Activated CD8-positive, alpha-beta T cell treated with anti-CD3 and anti-CD28 coated beads, Interleukin-2, amount 10 ng/mL, durations not matched to agents 7 days and 5 days (primary cell): ENCODE measurements around the gene FLOT1. TPM values are rescaled to one million over a fixed set of nuclear protein-coding genes. Genes with fewer than 3 reads are reported as not detected.
"Not testable (repeated sequence)": the region's sequence is repeated elsewhere in the genome, so short reads cannot be mapped to it uniquely, and the experiment has no call there.

Experiments
- ATAC-seq: fragments of 150-1000 bp; cut with Tn5 transposase; one replicate; pipeline ENCODE4 v1.10.0; 2021; ENCODE audit warnings: moderate library complexity
- CTCF ChIA-PET: fragments of 350-600 bp; sonication (Branson Sonifier 250); formaldehyde crosslinking; loops from one replicate; lab custom pipeline; 2021; ENCODE audit warnings: antibody characterized with exemption; lab: Charles Lee
- POLR2A ChIA-PET: fragments of 350-600 bp; sonication (Branson Sonifier 250); formaldehyde crosslinking; loops from one replicate; lab custom pipeline; 2021; ENCODE audit warnings: antibody characterized with exemption; lab: Charles Lee
- DNase-seq: peaks from one replicate; pipeline ENCODE4 v3.0.0-alpha.2; 2020
- H3K27ac Mint-ChIP-seq: one replicate; pipeline ENCODE4 v1.8.0; 2021; ENCODE audit warnings: mild to moderate bottlenecking, mixed read lengths
- H3K27me3 Mint-ChIP-seq: one replicate; pipeline ENCODE4 v1.8.0; 2021; ENCODE audit warnings: low read depth, mixed read lengths
- H3K36me3 Mint-ChIP-seq: one replicate; pipeline ENCODE4 v1.8.0; 2021; ENCODE audit warnings: low read depth, mixed read lengths
- H3K4me1 Mint-ChIP-seq: one replicate; pipeline ENCODE4 v1.8.0; 2021; ENCODE audit warnings: low read depth, mixed read lengths
- H3K4me3 Mint-ChIP-seq: one replicate; pipeline ENCODE4 v1.8.0; 2021; ENCODE audit warnings: mild to moderate bottlenecking, mixed read lengths
- H3K9me3 Mint-ChIP-seq: one replicate; pipeline ENCODE4 v1.8.0; 2022; ENCODE audit warnings: mixed read lengths; ENCODE audit not compliant: insufficient read depth
- total RNA-seq, 2 experiments: library from RNA; stranded (reverse); gene quantifications; one replicate each; pipeline ENCODE4 v1.2.3, GENCODE V29; 2021

FLOT1 gene
- total RNA-seq, 2 experiments from 2014 or later, result 314 to 317 TPM

- ATAC-seq (no peak), DNase-seq (peak; percentile 89)
- Mint-ChIP-seq H3K36me3 (peaks cover 75% of the 10 kb centered on the region), H3K27me3 (no peaks in the 10 kb centered on the region), H3K27ac (peak overlapping the region; percentile 97), H3K9me3 (no peaks in the 10 kb centered on the region), H3K4me3 (peak overlapping the region; percentile 98), H3K4me1 (peaks cover 57% of the 10 kb centered on the region)
- ChIA-PET CTCF (interaction anchor here (0.6 to 25.4 kb wide), 36 partner anchors 9 to 365 kb away, joined by 3 to 686 read pairs (median 4); partner anchors contain the start of genes ATAT1, DHX16, MRPS18B and NRM), POLR2A (interaction anchor here (0.6 to 12.8 kb wide), 17 partner anchors 9 to 108 kb away, joined by 3 to 343 read pairs (median 6); partner anchors contain the start of genes DHX16, MRPS18B, NRM and PPP1R10)
These were observed 20.0 kb downstream of the FLOT1 start for GRCh38 chr6:30722280-30723112.

- ATAC-seq, DNase-seq, H3K9me3 Mint-ChIP-seq, H3K27me3 Mint-ChIP-seq: not testable (repeated sequence)
- Mint-ChIP-seq H3K4me3 (peak overlapping the region; percentile 98), H3K27ac (peak overlapping the region; percentile 97), H3K36me3 (peaks cover 72% of the 10 kb centered on the region), H3K4me1 (peaks cover 59% of the 10 kb centered on the region)
- CTCF ChIA-PET, result interaction anchor here (0.6 to 25.4 kb wide), 31 partner anchors 9 to 365 kb away, joined by 3 to 686 read pairs (median 4); partner anchors contain the start of genes ATAT1, DHX16, MRPS18B and NRM
- POLR2A ChIA-PET, result interaction anchor here (0.6 to 12.8 kb wide), 17 partner anchors 9 to 108 kb away, joined by 3 to 343 read pairs (median 6); partner anchors contain the start of genes ATAT1, DHX16, MRPS18B and NRM
These were observed 20.5 kb downstream of the FLOT1 start for GRCh38 chr6:30722025-30722279.

- Mint-ChIP-seq H3K36me3 (peaks cover 72% of the 10 kb centered on the region), H3K4me3 (peak overlapping the region; percentile 98), H3K9me3 (no peaks in the 10 kb centered on the region), H3K27ac (peak overlapping the region; percentile 97), H3K27me3 (no peaks in the 10 kb centered on the region), H3K4me1 (peaks cover 61% of the 10 kb centered on the region)
- CTCF ChIA-PET, result interaction anchor here (0.7 to 25.4 kb wide), 23 partner anchors 9 to 366 kb away, joined by 3 to 686 read pairs (median 5); partner anchors contain the start of genes ATAT1, DHX16, MRPS18B and NRM
- ATAC-seq, result peak; percentile 20
- DNase-seq, result peak; percentile 94
- POLR2A ChIA-PET, result interaction anchor here (0.6 to 12.8 kb wide), 22 partner anchors 9 to 227 kb away, joined by 3 to 343 read pairs (median 4); partner anchors contain the start of genes ATAT1, DHX16, MRPS18B and NRM
These were observed 21.1 kb downstream of the FLOT1 start for GRCh38 chr6:30721198-30722024.

GRCh38 chr6:30720738-30721197, 21.7 kb downstream of the FLOT1 start:
- ChIA-PET POLR2A (interaction anchor here (0.6 to 12.8 kb wide), 15 partner anchors 9 to 227 kb away, joined by 3 to 343 read pairs (median 4); partner anchors contain the start of genes ATAT1, DHX16, MRPS18B and PPP1R10), CTCF (interaction anchor here (0.8 to 25.4 kb wide), 7 partner anchors 9 to 177 kb away, joined by 3 to 686 read pairs (median 15); partner anchors contain the start of genes DHX16 and MRPS18B)
- H3K9me3 Mint-ChIP-seq, result no peaks in the 10 kb centered on the region
- H3K27ac Mint-ChIP-seq, result peak overlapping the region; percentile 97
- H3K4me1 Mint-ChIP-seq, result peaks cover 63% of the 10 kb centered on the region
- ATAC-seq (no peak), DNase-seq (peak; percentile 78)
- H3K36me3 Mint-ChIP-seq, result peaks cover 72% of the 10 kb centered on the region
- H3K4me3 Mint-ChIP-seq, result peak overlapping the region; percentile 98
- H3K27me3 Mint-ChIP-seq, result no peaks in the 10 kb centered on the region

GRCh38 chr6:30719791-30720737, 22.4 kb downstream of the FLOT1 start, which contains the start of gene TUBB:
TUBB (plus strand) TSS chr6:30720352; CDS start chr6:30720507, 155 bp downstream.
- peak; percentile 74 for ATAC-seq
- Mint-ChIP-seq H3K9me3 (no peaks in the 10 kb centered on the region), H3K4me1 (peaks cover 63% of the 10 kb centered on the region), H3K27me3 (no peaks in the 10 kb centered on the region), H3K27ac (peak within 1 kb of the TSS; percentile 97), H3K36me3 (peaks cover 72% of the 10 kb centered on the region), H3K4me3 (peak within 1 kb of the TSS; percentile 98)
- DNase-seq, result peak; percentile 98
- CTCF ChIA-PET, result interaction anchor here (0.8 to 25.4 kb wide), 6 partner anchors 8 to 176 kb away, joined by 3 to 686 read pairs (median 10); partner anchors contain the start of genes DHX16, MRPS18B and PPP1R10
- POLR2A ChIA-PET, result interaction anchor here (0.7 to 12.8 kb wide), 14 partner anchors 8 to 226 kb away, joined by 3 to 343 read pairs (median 5); partner anchors contain the start of genes DHX16, MRPS18B and PPP1R10

- no peak for ATAC-seq
- CTCF ChIA-PET, result interaction anchor here (1.7 to 25.4 kb wide), 4 partner anchors 12 to 101 kb away, joined by 5 to 686 read pairs (median 10); partner anchors contain the start of genes DHX16, MRPS18B and PPP1R10
- H3K27ac Mint-ChIP-seq, result peak overlapping the region; percentile 97
- peaks cover 63% of the 10 kb centered on the region for H3K4me1 Mint-ChIP-seq
- peaks cover 71% of the 10 kb centered on the region for H3K36me3 Mint-ChIP-seq
- DNase-seq, result no peak
- H3K4me3 Mint-ChIP-seq, result peak overlapping the region; percentile 98
- no peaks in the 10 kb centered on the region for H3K9me3 Mint-ChIP-seq
- no peaks in the 10 kb centered on the region for H3K27me3 Mint-ChIP-seq
- POLR2A ChIA-PET, result interaction anchor here (0.8 to 12.8 kb wide), 5 partner anchors 9 to 104 kb away, joined by 3 to 343 read pairs (median 4); no protein-coding TSS in a partner anchor
These were observed 23.1 kb downstream of the FLOT1 start for GRCh38 chr6:30719356-30719755.

GRCh38 chr6:30717845-30718720, 24.4 kb downstream of the FLOT1 start:
- peak overlapping the region; percentile 100 for H3K27ac Mint-ChIP-seq
- not testable (repeated sequence) for H3K9me3 Mint-ChIP-seq, DNase-seq, ATAC-seq, H3K27me3 Mint-ChIP-seq
- CTCF ChIA-PET, result interaction anchor here (0.9 to 25.4 kb wide), 7 partner anchors 13 to 106 kb away, joined by 3 to 686 read pairs (median 6); partner anchors contain the start of genes DHX16, MRPS18B and PPP1R10
- H3K4me3 Mint-ChIP-seq, result peak overlapping the region; percentile 98
- H3K4me1 Mint-ChIP-seq, result peaks cover 61% of the 10 kb centered on the region
- H3K36me3 Mint-ChIP-seq, result peaks cover 70% of the 10 kb centered on the region
- POLR2A ChIA-PET, result interaction anchor here (1.2 to 12.8 kb wide), 6 partner anchors 30 to 103 kb away, joined by 5 to 343 read pairs (median 16); partner anchors contain the start of genes C6orf136, MRPS18B and PPP1R10

- DNase-seq, result peak; percentile 100
- Mint-ChIP-seq H3K27me3 (no peaks in the 10 kb centered on the region), H3K36me3 (peaks cover 69% of the 10 kb centered on the region), H3K4me3 (peak within 1 kb of the TSS; percentile 98), H3K4me1 (peaks cover 64% of the 10 kb centered on the region), H3K27ac (peak within 1 kb of the TSS; percentile 100), H3K9me3 (no peaks in the 10 kb centered on the region)
- ChIA-PET POLR2A (interaction anchor here (0.6 to 12.8 kb wide), 12 partner anchors 10 to 1019 kb away, joined by 3 to 343 read pairs (median 4); partner anchors contain the start of genes C6orf136, CLIC1, MRPS18B and NRM), CTCF (interaction anchor here (0.8 to 25.4 kb wide), 9 partner anchors 11 to 196 kb away, joined by 3 to 686 read pairs (median 3); partner anchors contain the start of gene DHX16)
- peak; percentile 81 for ATAC-seq
These were observed 25.2 kb downstream of the FLOT1 start, which contains the start of gene MDC1 for GRCh38 chr6:30717129-30717844. MDC1 (minus strand) TSS chr6:30717281; CDS start chr6:30715175, 2,106 bp downstream.
